T-helper 9 cell (primary cell): ENCODE results near the gene MLH3.

Source experiments
- DNase-seq: peaks from one replicate; pipeline ENCODE4 v3.0.0-alpha.2; 2020

The MLH3 gene

GRCh38 chr14:74982661-74983060 is 68.6 kb downstream of the MLH3 start:
- no peak for DNase-seq

GRCh38 chr14:74981833-74982232 is 69.4 kb downstream of the MLH3 start:
- no peak for DNase-seq

DNA sequence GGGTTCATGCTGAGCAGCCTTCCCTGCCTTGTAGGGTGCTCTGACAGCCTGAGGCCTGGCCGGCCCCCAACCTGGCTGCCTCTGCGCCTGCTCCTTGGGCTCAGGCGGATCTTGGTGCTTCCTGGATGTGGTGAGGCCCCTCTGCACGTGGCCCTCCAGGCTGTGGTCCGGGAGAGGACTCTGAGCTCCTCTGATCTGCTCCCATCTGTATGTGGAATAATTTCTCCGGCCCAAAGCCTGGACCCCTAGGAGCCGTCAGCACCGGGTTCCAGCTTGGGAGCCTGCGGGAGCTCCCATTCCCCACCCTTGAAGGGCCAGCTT is 69.8 kb downstream of the MLH3 start:
- no peak for DNase-seq

DNA sequence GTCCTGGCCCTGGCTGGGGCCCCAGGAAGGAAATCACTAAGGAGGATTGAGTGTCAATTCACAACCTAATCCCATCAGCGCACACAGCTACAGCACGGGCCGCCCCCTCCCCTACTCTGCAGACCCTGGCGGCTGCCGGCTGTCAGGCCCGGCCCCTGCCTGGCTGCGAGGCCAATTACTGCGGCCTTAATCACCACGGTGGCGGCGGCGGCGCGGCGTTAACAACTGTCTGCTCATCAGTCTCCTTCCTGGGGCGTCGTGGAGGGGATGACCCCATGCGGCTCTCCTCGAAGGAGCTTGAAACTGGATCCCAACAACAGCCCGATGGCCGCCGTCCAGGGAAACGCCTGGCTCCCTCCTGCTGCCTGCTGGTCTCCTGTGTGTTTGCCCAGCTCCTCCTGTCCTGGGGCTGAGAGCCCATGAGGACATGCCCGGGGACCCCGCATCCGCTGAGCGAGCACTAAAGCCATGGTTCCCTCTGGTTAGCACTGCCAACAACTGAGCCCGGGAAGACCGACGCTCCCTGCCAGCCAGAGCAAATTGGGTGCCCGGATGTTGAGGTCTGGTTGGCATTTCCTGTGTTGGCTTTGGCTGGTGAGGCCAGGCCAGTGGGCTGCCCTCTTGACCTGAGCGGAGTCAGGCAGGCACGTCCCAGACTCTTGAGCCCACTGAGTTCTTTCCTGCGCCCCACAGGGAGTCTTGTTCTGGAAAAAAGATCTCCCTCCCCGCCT is 70.4 kb downstream of the MLH3 start:
- no peak for DNase-seq

- DNase-seq, result no peak
These were observed 70.9 kb downstream of the MLH3 start for GRCh38 chr14:74980398-74980730.

- DNase-seq, result no peak
These were observed 71.5 kb downstream of the MLH3 start for GRCh38 chr14:74979442-74980397.

DNA sequence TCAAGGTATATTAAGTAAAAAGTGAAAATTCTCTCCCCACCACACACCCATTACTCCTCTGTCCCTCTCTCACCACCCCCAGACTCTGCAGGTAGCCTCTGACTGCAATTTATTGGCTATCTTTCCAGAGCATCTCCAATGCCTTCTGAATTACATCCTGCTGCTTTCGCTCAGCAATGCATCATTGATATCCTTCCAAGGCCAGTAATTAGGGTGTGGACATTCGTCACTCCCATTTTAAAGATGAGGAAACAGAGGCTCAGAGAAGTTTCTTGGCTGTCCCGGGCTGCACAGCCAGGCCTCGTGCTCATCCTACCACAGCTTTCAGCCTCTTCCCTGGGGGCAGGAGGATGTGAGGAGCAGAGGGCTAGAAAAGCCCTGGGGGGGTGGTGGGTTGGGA is 72.2 kb downstream of the MLH3 start:
- no peak for DNase-seq

GRCh38 chr14:74978416-74978947 is 72.8 kb downstream of the MLH3 start:
- no peak for DNase-seq

DNA sequence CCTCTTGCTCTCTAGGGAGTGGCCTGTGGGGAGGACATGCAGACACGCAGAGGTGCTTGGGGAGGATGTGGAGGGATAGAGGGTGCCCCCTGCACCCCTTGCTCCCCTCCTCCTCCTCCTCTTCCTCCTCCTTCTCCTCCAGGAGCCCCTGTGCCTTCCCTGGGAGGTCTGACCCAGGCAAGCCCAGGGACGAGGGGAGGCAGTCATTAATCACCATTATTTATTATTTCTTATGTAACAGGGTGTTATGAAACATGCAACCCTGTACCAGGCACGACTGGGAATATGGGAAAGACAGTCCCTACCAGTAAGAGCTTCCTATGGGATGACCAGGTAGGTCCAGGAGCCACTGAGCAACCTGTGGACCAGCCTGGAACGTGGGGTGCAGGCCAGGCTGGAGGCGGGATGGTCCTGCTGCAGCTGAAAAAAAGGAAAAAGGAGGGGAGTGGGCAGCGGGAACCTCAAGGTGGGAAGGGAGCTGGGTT is 73.3 kb downstream of the MLH3 start:
- DNase-seq, result no peak

DNA sequence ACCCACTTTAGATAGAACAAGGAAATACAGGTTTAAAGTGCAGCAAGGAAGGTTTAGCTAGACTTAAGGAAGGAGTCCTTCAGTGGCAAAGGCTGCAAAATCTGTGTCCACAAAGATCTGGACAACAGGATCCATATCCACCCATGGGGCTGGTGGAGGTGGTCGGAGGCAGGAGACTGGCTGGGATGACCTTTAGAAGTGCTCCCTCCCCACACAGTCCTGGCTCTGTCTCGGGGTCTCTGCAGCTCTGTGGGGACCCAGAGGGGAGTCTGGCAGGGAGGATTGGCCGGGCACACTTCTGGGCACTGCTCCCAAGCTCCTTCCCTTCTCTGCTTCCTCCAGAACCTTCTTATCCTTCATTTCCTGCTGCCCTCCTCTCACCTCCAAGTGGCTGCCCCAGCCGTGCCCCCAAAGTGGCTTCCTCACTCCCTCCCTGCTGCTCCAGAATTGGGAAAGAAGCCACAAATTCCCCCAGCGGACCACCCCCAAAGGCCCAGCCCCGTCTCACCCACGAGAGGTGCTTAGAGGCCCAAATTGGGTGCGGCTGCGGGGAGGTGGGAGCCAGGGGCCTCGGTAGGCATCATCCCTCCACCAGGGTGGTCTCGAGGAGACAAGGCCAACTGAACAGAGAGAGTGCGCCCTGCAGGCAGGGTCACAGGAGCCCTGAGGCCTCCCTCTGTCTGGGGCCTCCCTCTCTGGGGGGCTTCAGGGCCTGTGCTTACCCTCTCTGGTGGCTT is 73.9 kb downstream of the MLH3 start:
- no peak for DNase-seq

- DNase-seq, result no peak
These were observed 74.8 kb downstream of the MLH3 start for GRCh38 chr14:74976264-74977113.

DNA sequence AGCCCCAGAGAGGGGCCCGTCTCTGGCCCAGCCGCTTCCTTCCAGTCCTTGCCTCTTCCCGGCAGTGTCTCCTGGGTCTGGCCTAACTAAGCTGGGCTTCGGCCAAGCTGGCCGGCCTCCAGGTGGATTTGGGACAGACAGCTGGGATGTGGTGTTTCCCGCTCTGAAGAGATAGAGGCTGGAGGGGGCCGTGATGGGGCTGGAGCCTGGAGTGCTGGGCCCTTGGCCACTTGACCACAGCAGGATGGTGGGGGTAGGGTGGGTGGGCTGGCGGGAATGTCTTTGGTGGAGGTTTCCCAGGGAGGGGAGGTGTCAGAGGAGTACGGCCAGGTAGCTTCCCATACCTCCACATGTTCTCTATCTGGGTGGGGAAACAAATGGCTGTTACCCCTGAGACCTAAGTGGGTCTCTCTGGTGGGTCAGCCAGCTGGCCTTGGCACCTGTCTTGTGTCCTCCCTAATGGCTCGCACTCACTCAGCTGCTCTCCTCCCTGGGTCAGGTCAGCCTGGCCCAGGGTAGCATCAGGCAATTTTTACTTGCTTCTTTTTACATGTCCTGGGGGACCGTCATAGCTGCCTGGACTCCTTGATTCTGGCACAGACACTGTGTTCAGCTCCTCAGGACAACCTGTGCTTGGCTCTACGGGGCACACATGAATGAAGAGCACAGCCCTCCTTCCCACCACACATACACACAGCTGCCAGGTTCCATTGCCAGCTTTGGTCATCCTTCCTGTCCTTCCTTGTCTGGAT is 76.0 kb downstream of the MLH3 start:
- DNase-seq, result no peak

DNA sequence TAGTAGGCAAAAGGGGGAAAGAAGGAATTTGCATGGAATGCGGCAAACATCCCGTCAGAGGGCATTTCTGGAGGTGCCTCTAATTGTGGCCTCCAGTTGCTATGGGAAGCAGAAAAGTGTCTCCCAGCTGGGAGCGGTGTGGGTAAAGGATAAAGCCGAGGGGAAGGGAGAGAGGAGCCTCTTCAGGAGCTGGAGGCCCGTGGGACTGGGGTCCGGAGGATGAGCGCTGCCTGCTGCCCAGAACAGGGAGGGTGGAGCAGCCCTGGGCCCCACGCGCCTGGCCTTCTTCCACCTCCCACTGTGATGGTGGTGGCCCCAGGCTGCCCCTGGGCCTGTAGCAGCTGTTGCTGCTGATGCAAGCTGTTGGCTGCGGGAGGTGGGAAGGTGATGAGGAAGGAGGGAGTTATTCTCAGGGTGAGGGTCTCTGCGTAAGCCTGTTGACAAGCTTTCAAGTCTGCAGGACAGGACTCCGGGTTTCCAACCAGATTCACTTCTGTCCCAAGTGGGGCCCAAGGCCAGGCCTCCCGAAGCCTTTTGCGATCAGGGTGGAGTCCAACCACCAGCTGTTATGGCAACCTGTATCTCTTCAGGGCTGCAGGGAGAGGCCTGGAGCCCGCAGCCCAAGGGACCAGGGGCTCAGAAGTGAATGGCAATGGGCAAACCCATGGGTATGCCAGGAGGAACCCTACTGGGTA is 76.8 kb downstream of the MLH3 start:
- DNase-seq, result no peak

DNA sequence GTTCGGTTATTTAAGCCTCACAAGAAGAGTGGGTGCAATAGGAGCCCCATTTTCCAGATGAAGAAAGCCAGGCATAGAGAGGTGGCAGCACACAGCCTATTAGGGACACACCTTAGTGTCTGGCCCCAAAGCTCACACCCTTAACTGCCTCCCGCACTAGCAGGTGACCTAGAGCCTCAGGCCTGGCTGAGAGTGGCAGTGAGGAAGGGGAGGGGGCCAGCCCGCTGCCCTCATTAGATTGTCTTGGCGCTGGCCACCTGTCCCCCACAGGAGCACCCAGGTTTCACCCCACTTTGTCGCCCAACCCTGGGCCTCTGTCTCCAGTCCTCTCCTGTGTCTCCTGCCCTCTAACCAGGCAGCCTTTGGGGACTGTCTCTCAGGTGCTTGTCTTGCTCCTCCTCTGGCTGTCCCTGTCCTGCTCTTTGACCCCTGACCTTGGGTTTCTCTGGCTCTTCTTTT is 77.3 kb downstream of the MLH3 start:
- no peak for DNase-seq

- DNase-seq, result no peak
These were observed 78.1 kb downstream of the MLH3 start for GRCh38 chr14:74973003-74973653.

DNA sequence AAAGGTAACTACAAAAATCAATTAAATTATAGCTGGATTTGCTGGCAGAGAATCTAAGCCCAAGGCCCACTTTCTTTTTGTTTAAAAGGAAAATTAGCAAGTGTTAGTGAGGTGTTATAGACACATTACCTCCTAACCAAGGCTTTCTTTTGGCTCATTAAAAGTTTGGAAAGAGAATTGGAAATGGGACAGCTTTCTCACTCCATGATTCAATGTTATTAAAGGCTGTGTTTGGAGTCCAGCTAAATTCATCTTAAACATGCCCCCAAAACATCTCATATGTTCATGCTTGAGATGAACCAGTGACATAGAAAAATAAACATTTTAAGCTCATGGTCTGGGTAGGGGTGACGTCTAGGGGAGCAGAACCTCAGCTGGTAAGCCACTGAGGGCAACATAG is 82.5 kb downstream of the MLH3 start:
- DNase-seq, result no peak

DNA sequence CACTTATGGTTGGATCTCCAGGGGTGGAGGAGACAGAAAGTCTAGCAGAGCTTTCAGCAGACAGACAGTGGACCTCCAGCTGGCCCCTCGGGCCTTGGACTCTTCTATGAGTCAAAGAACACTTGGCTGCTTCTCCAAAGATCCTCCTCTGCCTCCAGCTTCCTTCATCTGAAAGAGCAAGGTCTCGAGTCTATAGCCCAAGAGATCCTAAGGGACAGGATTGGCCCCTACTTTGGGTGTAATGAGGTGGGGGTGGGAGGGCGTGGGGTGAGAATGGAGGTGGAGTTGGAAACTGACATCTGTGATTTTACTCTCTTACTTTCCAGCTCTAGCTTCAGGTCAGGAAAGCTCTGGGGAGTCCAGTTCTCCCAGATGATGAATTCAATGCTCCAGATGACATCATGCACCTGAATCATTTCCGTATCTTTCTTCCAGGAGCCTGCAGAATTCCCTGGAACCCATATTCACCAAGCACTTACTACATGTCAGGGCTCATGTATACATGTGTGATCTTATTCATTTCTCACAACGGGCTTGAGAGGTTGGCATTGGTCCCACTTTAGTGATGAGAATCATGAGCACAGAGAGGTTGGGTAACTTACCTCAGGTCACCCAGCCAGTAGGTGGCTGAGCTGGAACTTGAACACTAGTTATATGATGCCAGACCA is 85.6 kb downstream of the MLH3 start:
- no peak for DNase-seq

- DNase-seq, result no peak
These were observed 86.3 kb downstream of the MLH3 start for GRCh38 chr14:74964787-74965485.
